H54 (cell line): ENCODE measurements around the gene CCDC142.
"Not testable (repeated sequence)": the region's sequence is repeated elsewhere in the genome, so short reads cannot be mapped to it uniquely, and the experiment has no call there.

Experiments used
- DNase-seq: peaks from one replicate; pipeline ENCODE4 v3.0.0; 2011; ENCODE audit warnings: low spot score, mixed read lengths; ENCODE audit not compliant: insufficient read length
- FAIRE-seq: peaks from 3 replicates; lab custom pipeline; 2011; peaks lifted over from hg19 to GRCh38; lab: Jason Lieb, UNC
- POLR2A ChIP-seq: IDR thresholded peaks from 2 replicates; pipeline ENCODE4 v1.6.1; 2011; ENCODE audit warnings: low read depth, mild to moderate bottlenecking, low read length

CCDC142 gene

GRCh38 chr2:74499267-74499939 lies 16.6 kb upstream of the CCDC142 start, which contains the start of gene LBX2:
TSS of gene LBX2 (minus strand) at chr2:74499603. CDS start at chr2:74499537, 66 bp downstream.
- DNase-seq, result no peak
- FAIRE-seq, result no peak
- TF ChIP-seq POLR2A, result no peak

GRCh38 chr2:74498500-74499266 lies 15.9 kb upstream of the CCDC142 start:
- FAIRE-seq (no peak), DNase-seq (peak; percentile 75)
- TF ChIP-seq POLR2A, result no peak

DNA sequence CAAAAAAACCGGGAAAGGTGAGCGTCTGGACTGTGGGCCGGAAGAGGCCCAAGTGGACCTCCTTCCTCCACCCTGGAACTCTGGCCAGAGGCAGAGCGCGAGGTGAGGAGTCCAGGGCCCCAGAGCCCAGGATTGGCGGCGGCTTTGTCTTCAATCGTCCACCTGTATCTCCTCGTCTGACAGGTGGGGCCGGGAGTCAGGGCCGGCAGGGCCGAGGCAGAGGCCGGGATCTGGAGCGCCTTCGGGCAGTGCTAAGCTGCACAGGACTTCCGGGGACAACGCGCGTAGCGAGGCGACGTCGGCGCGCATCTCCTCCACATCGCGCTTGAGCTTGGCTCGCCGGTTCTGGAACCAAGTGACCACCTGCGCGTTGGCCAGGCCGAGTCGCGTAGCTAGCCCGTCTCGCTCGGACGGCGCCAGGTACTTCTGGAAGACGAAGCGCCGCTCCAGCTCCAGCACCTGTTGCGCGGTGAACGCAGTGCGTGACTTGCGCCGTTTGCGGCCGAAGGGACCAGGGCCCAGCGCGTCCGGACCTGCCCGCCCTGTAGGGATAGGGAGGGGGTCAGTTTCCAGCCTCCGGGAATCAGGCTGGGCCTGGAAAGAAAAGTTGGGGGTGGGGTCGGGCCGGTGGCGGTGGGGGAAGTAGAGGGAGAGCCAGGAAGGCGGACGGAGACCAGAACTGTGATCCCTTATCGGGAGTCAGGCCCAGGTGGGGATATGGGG lies 15.1 kb upstream of the CCDC142 start:
- no peak for TF ChIP-seq POLR2A

GRCh38 chr2:74496997-74497776 lies 14.4 kb upstream of the CCDC142 start:
- no peak for TF ChIP-seq POLR2A
- FAIRE-seq, result no peak
- no peak for DNase-seq

More for the DNA sequence above, 15.1 kb upstream of the CCDC142 start:
- FAIRE-seq (no peak), DNase-seq (no peak)

GRCh38 chr2:74495440-74495839 lies 12.6 kb upstream of the CCDC142 start:
- FAIRE-seq, result no peak
- TF ChIP-seq POLR2A, result no peak
- DNase-seq, result no peak

DNA sequence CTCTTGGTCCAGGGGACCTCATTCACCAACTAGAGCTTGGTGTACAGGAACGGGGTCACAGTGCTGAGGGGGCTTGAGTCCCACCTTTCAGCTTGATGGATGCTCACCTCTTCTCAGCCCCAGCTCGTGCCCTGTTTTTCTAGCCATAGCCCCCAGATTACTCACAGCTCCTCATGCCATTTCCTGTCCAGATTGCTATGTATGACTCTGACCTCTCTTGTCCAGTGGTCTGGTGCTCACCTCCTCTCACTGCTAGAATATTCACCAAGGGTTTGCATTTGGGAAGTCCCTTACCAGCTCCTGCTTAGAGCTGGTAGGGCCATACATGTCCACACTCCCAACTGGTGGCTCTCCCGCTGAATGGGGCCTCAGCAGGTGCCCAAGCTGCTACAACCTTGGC lies 10.7 kb upstream of the CCDC142 start:
- no peak for TF ChIP-seq POLR2A
- no peak for FAIRE-seq

GRCh38 chr2:74491648-74492544 lies 9.1 kb upstream of the CCDC142 start:
- no peak for TF ChIP-seq POLR2A
- no peak for DNase-seq
- no peak for FAIRE-seq

More for the DNA sequence above, 10.7 kb upstream of the CCDC142 start:
- no peak for DNase-seq

GRCh38 chr2:74489906-74490305 lies 7.1 kb upstream of the CCDC142 start:
- no peak for DNase-seq
- no peak for FAIRE-seq

GRCh38 chr2:74488643-74489481 lies 6.1 kb upstream of the CCDC142 start:
- no peak for FAIRE-seq
- DNase-seq, result no peak
- no peak for TF ChIP-seq POLR2A

More at GRCh38 chr2:74489906-74490305, 7.1 kb upstream of the CCDC142 start:
- no peak for TF ChIP-seq POLR2A

GRCh38 chr2:74486141-74486540 lies 3.3 kb upstream of the CCDC142 start:
- no peak for DNase-seq
- no peak for FAIRE-seq
- no peak for TF ChIP-seq POLR2A

GRCh38 chr2:74483675-74484164 lies 922 bp upstream of the CCDC142 start:
- FAIRE-seq, result not testable (repeated sequence)

More at GRCh38 chr2:74483675-74484164, 922 bp upstream of the CCDC142 start:
- not testable (repeated sequence) for DNase-seq
